Liver (tissue), 9 donors: ENCODE measurements around the gene ENOX1. TPM values are rescaled to one million over a fixed set of nuclear protein-coding genes. Genes with fewer than 3 reads are reported as not detected.

ENCODE experiments used
- DNase-seq: peaks from one replicate; pipeline ENCODE4 v3.0.0-alpha.2; 2017; ENCODE audit warnings: low spot score
- H3K27ac ChIP-seq, 2 donors: one replicate each; pipeline ENCODE4 v1.7.0; 2013; ENCODE audit warnings: inconsistent platforms in 2 of 2, low read length in 2 of 2, control low read depth in 1 of 2, low read depth in 1 of 2, mild to moderate bottlenecking in 1 of 2
- H3K27me3 ChIP-seq, 4 donors: one replicate each; pipeline versions ENCODE4 v1.6.1 to v1.7.0; 2013; ENCODE audit warnings: low read length in 3 of 4, inconsistent platforms in 1 of 4, mild to moderate bottlenecking in 1 of 4, moderate library complexity in 1 of 4; ENCODE audit not compliant: control insufficient read depth in 4 of 4, insufficient read depth in 4 of 4
- H3K36me3 ChIP-seq, 4 donors: one replicate each; pipeline versions ENCODE4 v1.6.1 to v1.7.0; 2013; ENCODE audit warnings: low read length in 3 of 4, mild to moderate bottlenecking in 3 of 4, low read depth in 1 of 4, moderate library complexity in 1 of 4; ENCODE audit not compliant: control insufficient read depth in 4 of 4, insufficient read depth in 3 of 4
- H3K4me1 ChIP-seq, 4 donors: one replicate each; pipeline versions ENCODE4 v1.6.1 to v1.7.0; 2013; ENCODE audit warnings: low read length in 3 of 4, mild to moderate bottlenecking in 3 of 4, moderate library complexity in 1 of 4; ENCODE audit not compliant: control insufficient read depth in 4 of 4, insufficient read depth in 4 of 4
- H3K4me3 ChIP-seq, 3 donors: one replicate each; pipeline versions ENCODE4 v1.6.1 to v1.7.0; 2013; ENCODE audit warnings: low read length in 3 of 3, control low read depth in 1 of 3, low read depth in 1 of 3, mild to moderate bottlenecking in 1 of 3
- H3K9ac ChIP-seq, 2 donors: one replicate each; pipeline ENCODE4 v1.7.0; 2013; ENCODE audit warnings: low read length in 2 of 2, mild to moderate bottlenecking in 2 of 2, moderate library complexity in 2 of 2, control low read depth in 1 of 2, low read depth in 1 of 2
- H3K9me3 ChIP-seq, 4 donors: one replicate each; pipeline versions ENCODE4 v1.6.1 to v1.7.0; 2013; ENCODE audit warnings: low read length in 3 of 4; ENCODE audit not compliant: control insufficient read depth in 4 of 4
- ATF3 ChIP-seq: IDR thresholded peaks from 2 replicates; pipeline ENCODE4 v1.6.1; 2016; ENCODE audit warnings: antibody characterized with exemption
- EGR1 ChIP-seq, 2 donors: IDR thresholded peaks; 2 replicates each; pipeline ENCODE4 v1.6.1; 2016 to 2018; ENCODE audit warnings: antibody characterized with exemption in 2 of 2, low read depth in 2 of 2
- FOXA1 ChIP-seq: IDR thresholded peaks from 2 replicates; pipeline ENCODE4 v1.6.1; 2016; ENCODE audit warnings: antibody characterized with exemption
- FOXA2 ChIP-seq: IDR thresholded peaks from 2 replicates; pipeline ENCODE4 v1.6.1; 2016; ENCODE audit warnings: antibody characterized with exemption
- GABPA ChIP-seq, 2 donors: IDR thresholded peaks in 1 of 2; conservative IDR thresholded peaks in 1 of 2; 2 replicates each; pipeline ENCODE4 v1.6.1; 2016; ENCODE audit warnings: antibody characterized with exemption in 2 of 2, mild to moderate bottlenecking in 1 of 2, moderate library complexity in 1 of 2
- HNF4A ChIP-seq, 2 donors: conservative IDR thresholded peaks; 2 replicates each; pipeline ENCODE4 v1.6.1; 2016; ENCODE audit warnings: antibody characterized with exemption in 2 of 2, mild to moderate bottlenecking in 2 of 2
- HNF4G ChIP-seq: IDR thresholded peaks from 2 replicates; pipeline ENCODE4 v1.6.1; 2016; ENCODE audit warnings: antibody characterized with exemption
- JUND ChIP-seq, 2 donors: IDR thresholded peaks; 2 replicates each; pipeline ENCODE4 v1.6.1; 2016; ENCODE audit warnings: antibody characterized with exemption in 2 of 2
- RAD21 ChIP-seq, 2 donors: IDR thresholded peaks; 2 replicates each; pipeline ENCODE4 v1.6.1; 2016; ENCODE audit warnings: antibody characterized with exemption in 2 of 2, mild to moderate bottlenecking in 2 of 2
- REST ChIP-seq: IDR thresholded peaks from 2 replicates; pipeline ENCODE4 v1.6.1; 2016; ENCODE audit warnings: antibody characterized with exemption, mild to moderate bottlenecking
- SP1 ChIP-seq: IDR thresholded peaks from 2 replicates; pipeline ENCODE4 v1.6.1; 2018; ENCODE audit warnings: antibody characterized with exemption, mild to moderate bottlenecking
- YY1 ChIP-seq: IDR thresholded peaks from 2 replicates; pipeline ENCODE4 v1.6.1; 2016; ENCODE audit warnings: antibody characterized with exemption, mild to moderate bottlenecking
- ZBTB33 ChIP-seq: IDR thresholded peaks from 2 replicates; pipeline ENCODE4 v1.6.1; 2016; ENCODE audit warnings: antibody characterized with exemption
- WGBS: extraction: QIAGEN DNeasy Blood & Tissue Kit; methylation state at CpG from one replicate; pipeline ENCODE4 v1.1.7; 2013; 5-methylcytosine and 5-hydroxymethylcytosine counted together
- polyA plus RNA-seq, 2 donors: library from polyadenylated mRNA; stranded (reverse) in 1 of 2; unstranded in 1 of 2; fragments of 200-250 nt in 1 of 2; fragments of >200 nt in 1 of 2; fragmentation: Nextera tagmentation in 1 of 2; extraction: Ambion mirVana in 1 of 2; gene quantifications; one replicate each; pipeline versions ENCODE4 v1.2.1 to v1.2.3, GENCODE V29; 2013 to 2015
- total RNA-seq, 2 donors: library from RNA; depleted of rRNA; stranded (reverse); fragments of >200 nt; gene quantifications; one replicate each; pipeline ENCODE4 v1.2.3, GENCODE V29; 2014
- donor health status: healthy.
- donor health status: healthy.
- donor health status: healthy.
- donor health status: healthy.
- donor health status: healthy.

Gene ENOX1
- total and polyA plus RNA-seq, 4 donors, result 0.02 to 0.33 (median 0.08) TPM; not detected in 1

- TF ChIP-seq JUND (IDR thresholded peaks at IDR 0.05), result no peak
Measured at GRCh38 chr13:43379738-43380137, 407.0 kb downstream of the ENOX1 start (continued).

GRCh38 chr13:43377973-43378372 lies 408.8 kb downstream of the ENOX1 start:
- H3K9ac ChIP-seq, result no peak overlapping the region
- no peak for TF ChIP-seq RAD21 (IDR thresholded peaks at IDR 0.05)
- no peak for TF ChIP-seq JUND (IDR thresholded peaks at IDR 0.05)
- TF ChIP-seq FOXA2, result no peak
- 82% methylated on average over 1 of the region's 1 CpG for WGBS
- no peaks in the 10 kb centered on the region for H3K36me3 ChIP-seq
- no peak overlapping the region for H3K27ac ChIP-seq
- H3K4me1 ChIP-seq, result no peaks in the 10 kb centered on the region
- DNase-seq, result no peak
- H3K27me3 ChIP-seq, result no peaks in the 10 kb centered on the region
- peaks cover 0 to 10% (median 0%) of the 10 kb centered on the region in 4 donors for H3K9me3 ChIP-seq
- no peak overlapping the region for H3K4me3 ChIP-seq

- no peak overlapping the region for H3K4me3 ChIP-seq
- no peaks in the 10 kb centered on the region for H3K36me3 ChIP-seq
- H3K9me3 ChIP-seq, result peaks cover 0 to 10% (median 0%) of the 10 kb centered on the region in 4 donors
- no peak for TF ChIP-seq ZBTB33
- TF ChIP-seq HNF4G, result no peak
- TF ChIP-seq JUND (IDR thresholded peaks at IDR 0.05), result no peak
- TF ChIP-seq SP1, result no peak
- TF ChIP-seq FOXA1, result no peak
- no peak for TF ChIP-seq GABPA (IDR thresholded peaks at IDR 0.05 in 1 of 2, conservative IDR thresholded peaks at IDR 0.05 in 1 of 2)
- no peak for TF ChIP-seq ATF3
- TF ChIP-seq HNF4A (conservative IDR thresholded peaks at IDR 0.05), result no peak
- TF ChIP-seq YY1, result no peak
- no peak for TF ChIP-seq EGR1 (IDR thresholded peaks at IDR 0.05; ENCODE audit: low read depth in 2 of 2)
- TF ChIP-seq FOXA2, result no peak
- no peak for TF ChIP-seq REST
- TF ChIP-seq RAD21 (IDR thresholded peaks at IDR 0.05), result no peak
- H3K27me3 ChIP-seq, result no peaks in the 10 kb centered on the region
- WGBS, result 90% methylated on average over 3 of the region's 3 CpGs
- H3K4me1 ChIP-seq, result no peaks in the 10 kb centered on the region
- H3K27ac ChIP-seq, result no peak overlapping the region
- no peak for DNase-seq
- no peak overlapping the region for H3K9ac ChIP-seq
Measured at GRCh38 chr13:43377149-43377548, 409.6 kb downstream of the ENOX1 start.
